Stomach (tissue), 4 donors: ENCODE measurements around the gene TTBK2.

ENCODE experiments used
- CTCF ChIP-seq, 7 experiments: fragments of 450-650 bp in 4 of 7; fragments of 200-600 bp in 3 of 7; sonication (generic) in 3 of 7; IDR thresholded peaks; one replicate each; pipeline ENCODE4 v1.5.1; 2016 to 2019; ENCODE audit warnings: antibody characterized with exemption in 7 of 7, control low read depth in 2 of 7, mild to moderate bottlenecking in 1 of 7
- EP300 ChIP-seq: sonication (generic); formaldehyde crosslinking; IDR thresholded peaks from one replicate; pipeline ENCODE4 v1.6.1; 2017; ENCODE audit warnings: antibody characterized with exemption
- POLR2A ChIP-seq, 4 donors: fragments of 450-650 bp; IDR thresholded peaks; one replicate each; pipeline ENCODE4 v1.6.1; 2016; ENCODE audit warnings: antibody characterized with exemption in 4 of 4, control low read depth in 2 of 4, mild to moderate bottlenecking in 1 of 4, moderate library complexity in 1 of 4
- POLR2AphosphoS5 ChIP-seq, 3 donors: sonication (generic); formaldehyde crosslinking; IDR thresholded peaks; one replicate each; pipeline ENCODE4 v1.6.1; 2016; ENCODE audit warnings: antibody characterized with exemption in 3 of 3

DNA sequence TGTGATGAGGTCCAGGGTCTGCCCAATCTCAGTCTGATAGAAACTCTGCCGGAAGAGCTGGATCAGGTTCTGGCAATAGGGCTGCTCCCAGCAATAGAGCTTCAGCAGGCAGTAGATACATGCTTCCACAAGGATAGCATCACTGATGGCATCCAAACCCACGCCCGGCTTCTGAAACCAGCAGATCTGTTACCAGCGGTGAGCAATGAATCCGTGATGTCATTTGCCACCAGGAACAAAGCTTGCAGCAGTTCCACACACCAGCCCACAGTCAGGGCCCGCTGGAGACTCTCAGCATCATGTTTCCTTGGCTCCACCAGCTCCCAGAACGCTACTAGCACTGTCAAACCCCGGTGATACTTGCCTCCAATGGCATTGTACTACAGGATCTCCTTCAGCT lies 19.3 kb upstream of the TTBK2 start:
- TF ChIP-seq POLR2A (IDR thresholded peaks at IDR 0.05) (no peak), CTCF (IDR thresholded peaks at IDR 0.05) (no peak), POLR2AphosphoS5 (IDR thresholded peaks at IDR 0.05) (no peak), EP300 (no peak)
